IMR-90 (cell line): ENCODE measurements around the gene USP20. TPM values are rescaled to one million over a fixed set of nuclear protein-coding genes. Genes with fewer than 3 reads are reported as not detected.

Experiments
- ATAC-seq: fragments of 200-7000 bp; cut with Tn5 transposase; 2 replicates; pipeline ENCODE4 v1.9.1; 2020; ENCODE audit warnings: low read depth, mild to moderate bottlenecking, moderate library complexity
- BruUV-seq: library from RNA; stranded (reverse); fragments of 400-500 nt; replicated peaks from 2 replicates; lab custom pipeline; 2021; lab: Mats Ljungman, UMichigan
- CTCF ChIA-PET: fragments of 300-600 bp; formaldehyde crosslinking; extraction: SDS; loops from one replicate; lab custom pipeline; 2021; ENCODE audit warnings: antibody characterized with exemption; lab: Yijun Ruan, JAX
- POLR2A ChIA-PET: fragments of 300-600 bp; sonication (Branson Sonifier 250); formaldehyde crosslinking; loops from one replicate; lab custom pipeline; 2022; ENCODE audit warnings: antibody characterized with exemption; ENCODE audit not compliant: unreplicated experiment; lab: Charles Lee
- DNase-seq: peaks from one replicate; pipeline ENCODE4 v3.0.0; 2013
- H2AFZ ChIP-seq: replicated peaks from 2 replicates; pipeline ENCODE3; 2013; ENCODE audit warnings: low read length, mild to moderate bottlenecking; ENCODE audit not compliant: poor library complexity
- H2AK5ac ChIP-seq: 2 replicates; pipeline ENCODE4 v1.6.1; 2013; ENCODE audit warnings: low read depth, low read length, inconsistent platforms
- H2AK9ac ChIP-seq: replicated peaks from 2 replicates; pipeline ENCODE3; 2013; ENCODE audit warnings: mild to moderate bottlenecking, low read depth, low read length, moderate library complexity; ENCODE audit not compliant: poor library complexity
- H2BK120ac ChIP-seq: 2 replicates; pipeline ENCODE4 v1.6.1; 2013; ENCODE audit warnings: low read depth, low read length, inconsistent platforms
- H2BK15ac ChIP-seq: 3 replicates; pipeline ENCODE4 v1.6.1; 2013; ENCODE audit warnings: low read depth, low read length, inconsistent platforms
- H2BK20ac ChIP-seq: 2 replicates; pipeline ENCODE4 v1.6.1; 2013; ENCODE audit warnings: low read depth, mild to moderate bottlenecking, inconsistent platforms, low read length, moderate library complexity
- H2BK5ac ChIP-seq: 2 replicates; pipeline ENCODE4 v1.6.1; 2013; ENCODE audit warnings: mild to moderate bottlenecking, low read depth, low read length, inconsistent platforms; ENCODE audit not compliant: poor library complexity, severe bottlenecking
- H3K14ac ChIP-seq: replicated peaks from 2 replicates; pipeline ENCODE4 v1.6.1; 2013; ENCODE audit warnings: low read depth, low read length, inconsistent platforms
- H3K18ac ChIP-seq: 2 replicates; pipeline ENCODE4 v1.6.1; 2013; ENCODE audit warnings: low read depth, low read length, control low read depth
- H3K23ac ChIP-seq: 2 replicates; pipeline ENCODE4 v1.6.1; 2013; ENCODE audit warnings: low read depth, low read length, inconsistent platforms
- H3K27ac ChIP-seq: 2 replicates; pipeline ENCODE4 v1.5.1; 2013; ENCODE audit warnings: mild to moderate bottlenecking, control low read depth, low read length; ENCODE audit not compliant: insufficient read depth
- H3K27me3 ChIP-seq: 2 replicates; pipeline ENCODE4 v1.6.1; 2013; ENCODE audit warnings: low read length; ENCODE audit not compliant: control insufficient read depth, insufficient read depth
- H3K36me3 ChIP-seq: 2 replicates; pipeline ENCODE4 v1.6.1; 2013; ENCODE audit warnings: low read length, mixed read lengths; ENCODE audit not compliant: control insufficient read depth, insufficient read depth
- H3K4ac ChIP-seq: 2 replicates; pipeline ENCODE4 v1.6.1; 2013; ENCODE audit warnings: low read depth, low read length, inconsistent platforms
- H3K4me1 ChIP-seq: 2 replicates; pipeline ENCODE4 v1.6.1; 2013; ENCODE audit warnings: low read length, mixed read lengths; ENCODE audit not compliant: control insufficient read depth, insufficient read depth
- H3K4me2 ChIP-seq: 2 replicates; pipeline ENCODE4 v1.6.1; 2013; ENCODE audit warnings: low read depth, mild to moderate bottlenecking, control low read depth, low read length, moderate library complexity
- H3K4me3 ChIP-seq: 2 replicates; pipeline ENCODE4 v1.5.1; 2013; ENCODE audit warnings: low read depth, mild to moderate bottlenecking, control low read depth, low read length, moderate library complexity; ENCODE audit not compliant: insufficient read depth
- H3K56ac ChIP-seq: 2 replicates; pipeline ENCODE4 v1.6.1; 2013; ENCODE audit warnings: low read length, inconsistent platforms; ENCODE audit not compliant: insufficient read depth; ENCODE audit errors: extremely low read depth
- H3K79me1 ChIP-seq, 2 experiments: 2 replicates each; pipeline ENCODE4 v1.6.1; 2013; ENCODE audit warnings: low read length in 2 of 2, inconsistent platforms in 1 of 2, low read depth in 1 of 2
- H3K9ac ChIP-seq: 2 replicates; pipeline ENCODE4 v1.6.1; 2013; ENCODE audit warnings: low read depth, low read length, control low read depth
- H3K9me1 ChIP-seq: 2 replicates; pipeline ENCODE4 v1.6.1; 2013; ENCODE audit warnings: low read length, inconsistent platforms; ENCODE audit not compliant: insufficient read depth
- H3K9me3 ChIP-seq: 2 replicates; pipeline ENCODE4 v1.6.1; 2013; ENCODE audit warnings: low read length; ENCODE audit not compliant: control insufficient read depth, insufficient read depth
- H4K20me1 ChIP-seq: 2 replicates; pipeline ENCODE4 v1.6.1; 2013; ENCODE audit warnings: low read length, inconsistent platforms; ENCODE audit not compliant: insufficient read depth
- H4K5ac ChIP-seq: 2 replicates; pipeline ENCODE4 v1.6.1; 2013; ENCODE audit warnings: mild to moderate bottlenecking, low read depth, low read length, control low read depth
- H4K8ac ChIP-seq, 2 experiments: 2 replicates each; pipeline ENCODE4 v1.6.1; 2013; ENCODE audit warnings: low read depth in 2 of 2, low read length in 2 of 2, control low read depth in 1 of 2, inconsistent platforms in 1 of 2
- H4K91ac ChIP-seq: 2 replicates; pipeline ENCODE4 v1.6.1; 2013; ENCODE audit warnings: low read depth, low read length, inconsistent platforms; ENCODE audit not compliant: insufficient read depth
- CEBPB ChIP-seq: IDR thresholded peaks from 2 replicates; pipeline ENCODE4 v1.6.1; 2012; ENCODE audit warnings: low read depth, low read length, improper control_type of control experiment
- CHD1 ChIP-seq: IDR thresholded peaks from 2 replicates; pipeline ENCODE4 v1.6.1; 2012; ENCODE audit warnings: low read depth, low read length, improper control_type of control experiment
- CTCF ChIP-seq: conservative IDR thresholded peaks from 2 replicates; pipeline ENCODE4 v1.5.1; 2012; ENCODE audit warnings: mild to moderate bottlenecking, low read depth, low read length, improper control_type of control experiment
- ELK1 ChIP-seq: fragments of 150-350 bp; IDR thresholded peaks from 2 replicates; pipeline ENCODE4 v1.6.1; 2016; ENCODE audit warnings: low read depth, mild to moderate bottlenecking, low read length, moderate library complexity, borderline replicate concordance
- FOS ChIP-seq: fragments of 150-350 bp; IDR thresholded peaks from 2 replicates; pipeline ENCODE4 v1.6.1; 2016; ENCODE audit warnings: low read depth, low read length
- MAFK ChIP-seq: IDR thresholded peaks from 2 replicates; pipeline ENCODE4 v1.6.1; 2012; ENCODE audit warnings: low read depth, low read length, improper control_type of control experiment
- MAZ ChIP-seq: IDR thresholded peaks from 2 replicates; pipeline ENCODE4 v1.6.1; 2012; ENCODE audit warnings: low read depth, mild to moderate bottlenecking, low read length, improper control_type of control experiment, moderate library complexity, borderline replicate concordance
- MXI1 ChIP-seq: IDR thresholded peaks from 2 replicates; pipeline ENCODE4 v1.6.1; 2012; ENCODE audit warnings: low read depth, mild to moderate bottlenecking, low read length, moderate library complexity, borderline replicate concordance
- NFE2L2 ChIP-seq: fragments of 150-350 bp; IDR thresholded peaks from 2 replicates; pipeline ENCODE4 v1.6.1; 2016; ENCODE audit warnings: low read depth, mild to moderate bottlenecking, low read length
- POLR2A ChIP-seq: IDR thresholded peaks from 2 replicates; pipeline ENCODE4 v1.6.1; 2012; ENCODE audit warnings: mild to moderate bottlenecking, low read depth, low read length
- RAD21 ChIP-seq: IDR thresholded peaks from 2 replicates; pipeline ENCODE4 v1.6.1; 2012; ENCODE audit warnings: low read length, improper control_type of control experiment
- RFX5 ChIP-seq: IDR thresholded peaks from 2 replicates; pipeline ENCODE4 v1.8.0; 2012; ENCODE audit warnings: low read depth, mild to moderate bottlenecking, low read length, moderate library complexity
- SMC3 ChIP-seq: fragments of 150-350 bp; IDR thresholded peaks from 2 replicates; pipeline ENCODE4 v1.6.1; 2016; ENCODE audit warnings: low read depth, mild to moderate bottlenecking, antibody characterized with exemption, low read length, moderate library complexity
- whole genome bisulfite sequencing, 2 experiments: methylation state at CpG; one replicate each; pipeline versions ENCODE4 v1.1.5 to v1.1.7; 2013; ENCODE audit warnings: missing lambda C conversion rate in 2 of 2; ENCODE audit not compliant: insufficient read length in 1 of 2; ENCODE audit errors: extremely low coverage in 2 of 2; 5-methylcytosine and 5-hydroxymethylcytosine counted together
- dilution Hi-C: fragments of 300-500 bp; cut with HindIII; formaldehyde crosslinking; loops from one replicate; pipeline ENCODE4 v1.14.3; 2018; ENCODE audit warnings: low sequenced_read_pairs; ENCODE audit not compliant: unreplicated experiment
- in situ Hi-C: fragments of 300-500 bp; cut with MboI; formaldehyde crosslinking; loops from 3 replicates; pipeline ENCODE4 v1.14.3; 2019; ENCODE audit warnings: low sequenced_read_pairs, inconsistent platforms, mixed read lengths
- intact Hi-C: fragments of 100-400 bp; cut with micrococcal nuclease; formaldehyde crosslinking; loops from 2 replicates; pipeline ENCODE4 v1.10.0; 2022
- polyA plus RNA-seq, 3 experiments: library from polyadenylated mRNA; depleted of rRNA; stranded (reverse); fragments of >200 nt; gene quantifications; 2 replicates each; pipeline ENCODE4 v1.2.3, GENCODE V29; 2012; ENCODE audit warnings: low replicate concordance in 1 of 3
- total RNA-seq: library from RNA; depleted of rRNA; stranded (reverse); fragments of >200 nt; gene quantifications from 2 replicates; pipeline ENCODE4 v1.2.3, GENCODE V29; 2012
- TF ChIP-seq, protein P1 (sequence below): fragments of 150-350 bp; IDR thresholded peaks from 2 replicates; pipeline ENCODE4 v1.6.1; 2017; ENCODE audit warnings: mild to moderate bottlenecking, antibody characterized with exemption, low read length, low read depth

Gene USP20
- total and polyA plus RNA-seq, 2 of the 4 experiments (the other 2 are of a cell fraction), result 3.8 to 21.6 TPM

DNA sequence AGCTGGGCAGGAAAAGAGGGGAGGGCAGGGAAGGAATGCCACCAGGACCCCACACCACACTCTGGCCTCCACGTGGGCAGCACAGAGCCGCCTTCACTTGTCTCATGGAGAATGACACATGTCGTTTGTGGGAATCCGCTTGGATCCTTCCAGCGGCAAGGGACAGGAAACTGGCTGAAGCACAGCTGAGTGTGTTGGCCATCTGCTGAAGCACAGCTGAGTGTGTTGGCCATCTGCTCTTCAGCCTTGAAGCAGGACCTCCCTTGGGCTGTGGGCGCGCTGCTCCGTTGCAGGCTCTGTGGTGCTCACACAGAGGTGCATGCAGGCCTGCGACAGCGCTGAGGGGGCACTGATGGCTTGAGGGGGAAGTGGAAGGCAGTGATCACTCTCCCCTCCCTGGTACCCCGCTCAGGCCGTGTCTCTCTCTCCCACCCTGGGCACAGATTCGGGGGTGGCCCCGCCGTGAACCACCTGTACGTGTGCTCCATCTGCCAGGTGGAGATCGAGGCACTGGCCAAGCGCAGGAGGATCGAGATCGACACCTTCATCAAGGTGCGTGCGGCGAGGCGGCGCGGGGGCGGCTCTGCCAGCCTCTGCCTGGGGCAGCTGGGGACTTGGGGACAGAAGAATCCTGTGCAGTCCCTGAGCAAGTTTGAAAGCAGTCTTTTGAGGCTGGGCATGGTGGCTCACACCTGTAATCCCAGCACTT lies 40.6 kb downstream of the USP20 start:
- peak; percentile 22 for DNase-seq
- no peak overlapping the region for H3K4me3 ChIP-seq
- no peak overlapping the region for H2BK120ac ChIP-seq
- peaks cover 3% of the 10 kb centered on the region; the same call in 1 of the 2 replicates for H3K9me1 ChIP-seq
- H2AK9ac ChIP-seq, result peak overlapping the region; percentile 42
- H3K14ac ChIP-seq, result no peak overlapping the region
- H2AK5ac ChIP-seq, result no peak overlapping the region
- POLR2A ChIA-PET, result no interaction called here
- no peak for ATAC-seq
- H3K4me2 ChIP-seq, result no peak overlapping the region
- intact Hi-C loops (no loop called here), dilution Hi-C loops (no loop called here), in situ Hi-C loops (loop anchor here (25.0 kb wide), 1 partner anchor 186 kb away; the partner anchor contains the start of gene GPR107)
- H4K20me1 ChIP-seq, result no peaks in the 10 kb centered on the region
- H3K27me3 ChIP-seq, result no peaks in the 10 kb centered on the region
- 99% methylated on average over 16 of the region's 27 CpGs; no CpG with 5 or more reads in 1 of the 2 experiments for WGBS, 2 experiments
- no peaks in the 10 kb centered on the region for H3K4me1 ChIP-seq
- no peak overlapping the region for H4K8ac ChIP-seq
- H3K23ac ChIP-seq, result no peak overlapping the region
- no peak overlapping the region for H2BK5ac ChIP-seq
- no peak overlapping the region for H4K91ac ChIP-seq
- TF ChIP-seq POLR2A, result no peak
- TF ChIP-seq CTCF, result no peak
- TF ChIP-seq MAFK, result no peak
- no peak for TF ChIP-seq RFX5
- TF ChIP-seq MXI1, result no peak
- no peak for TF ChIP-seq FOS
- no peak for TF ChIP-seq ELK1
- TF ChIP-seq MAZ, result no peak
- TF ChIP-seq CHD1, result no peak
- TF ChIP-seq SMC3, result no peak
- no peak for TF ChIP-seq RAD21
- TF ChIP-seq CEBPB, result no peak
- no peak for TF ChIP-seq NFE2L2
- TF ChIP-seq, protein P1, sequence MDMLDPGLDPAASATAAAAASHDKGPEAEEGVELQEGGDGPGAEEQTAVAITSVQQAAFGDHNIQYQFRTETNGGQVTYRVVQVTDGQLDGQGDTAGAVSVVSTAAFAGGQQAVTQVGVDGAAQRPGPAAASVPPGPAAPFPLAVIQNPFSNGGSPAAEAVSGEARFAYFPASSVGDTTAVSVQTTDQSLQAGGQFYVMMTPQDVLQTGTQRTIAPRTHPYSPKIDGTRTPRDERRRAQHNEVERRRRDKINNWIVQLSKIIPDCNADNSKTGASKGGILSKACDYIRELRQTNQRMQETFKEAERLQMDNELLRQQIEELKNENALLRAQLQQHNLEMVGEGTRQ, result no peak
- no peak overlapping the region for H3K18ac ChIP-seq
- no peak overlapping the region for H4K5ac ChIP-seq
- H2BK15ac ChIP-seq, result no peak overlapping the region
- H3K9ac ChIP-seq, result no peak overlapping the region
- no peak overlapping the region for H3K4ac ChIP-seq
- H2BK20ac ChIP-seq, result no peak overlapping the region
- no TSS peak for BruUV-seq
- no peak overlapping the region for H3K56ac ChIP-seq
- H3K36me3 ChIP-seq, result peaks cover 43% of the 10 kb centered on the region
- no peak overlapping the region for H2AFZ ChIP-seq
- no peaks in the 10 kb centered on the region for H3K79me1 ChIP-seq
- CTCF ChIA-PET, result no interaction called here
- no peaks in the 10 kb centered on the region for H3K9me3 ChIP-seq
- H3K27ac ChIP-seq, result no peak overlapping the region
